Right cardiac atrium (tissue), 5 donors: ENCODE measurements around the gene CLDN4. TPM values are rescaled to one million over a fixed set of nuclear protein-coding genes. Genes with fewer than 3 reads are reported as not detected.
"Not testable (repeated sequence)": the region's sequence is repeated elsewhere in the genome, so short reads cannot be mapped to it uniquely, and the experiment has no call there.

Experiments
- ATAC-seq, 2 donors: fragments of 200-7000 bp; cut with Tn5 transposase; one replicate each; pipeline versions ENCODE4 v1.8.0 to v1.9.1; 2020; ENCODE audit warnings: moderate library complexity in 2 of 2, mild to moderate bottlenecking in 1 of 2
- DNase-seq, 3 donors: peaks; one replicate each; pipeline ENCODE4 v3.0.0-alpha.2; 2020
- H3K27ac ChIP-seq: one replicate; pipeline ENCODE4 v1.5.1; 2013; ENCODE audit warnings: mild to moderate bottlenecking, low read length, control low read depth, moderate library complexity
- H3K27me3 ChIP-seq: one replicate; pipeline ENCODE4 v1.6.1; 2013; ENCODE audit not compliant: control insufficient read depth, insufficient read depth
- H3K4me1 ChIP-seq: one replicate; pipeline ENCODE4 v1.6.1; 2013; ENCODE audit warnings: low read length; ENCODE audit not compliant: control insufficient read depth, insufficient read depth
- H3K4me3 ChIP-seq: one replicate; pipeline ENCODE4 v1.5.1; 2013; ENCODE audit warnings: low read length, control low read depth
- H3K9me3 ChIP-seq: one replicate; pipeline ENCODE4 v1.6.1; 2013; ENCODE audit warnings: low read length; ENCODE audit not compliant: control insufficient read depth
- WGBS: extraction: QIAGEN DNeasy Blood & Tissue Kit; methylation state at CpG from one replicate; pipeline ENCODE4 v1.1.7; 2013; 5-methylcytosine and 5-hydroxymethylcytosine counted together
- intact Hi-C, 4 donors: fragments of 100-400 bp; cut with DNase I; formaldehyde crosslinking; loops; one replicate each; pipeline versions ENCODE4 v1.11.0 to v1.14.0; 2022 to 2023
- polyA plus RNA-seq: library from polyadenylated mRNA; stranded (reverse); fragments of 200-250 nt; gene quantifications from one replicate; pipeline ENCODE4 v1.2.3, GENCODE V29; 2013
- total RNA-seq, 4 donors: library from RNA; stranded (reverse); fragmentation: NEBNext Ultra II Directional; extraction: Animal tissue kit (Norgen Biotek cat#: 25700); gene quantifications; one replicate each; pipeline ENCODE4 v1.2.1, GENCODE V29; 2021
- donor health status: healthy with polysubstance abuse.
- donor health status: DM: no; HTN: yes; CAD: no.
- donor health status: DM: no; HTN: no; CAD: no.
- donor health status: DM: no; HTN: yes; CAD: no; lungs with severe emphysema.
- donor health status: DM: yes; HTN: yes; CAD: no.

Gene CLDN4
- total and polyA plus RNA-seq, 5 donors, result 0.09 to 0.23 (median 0.14) TPM; not detected in 2

GRCh38 chr7:73845701-73846195 is 15.0 kb downstream of the CLDN4 start:
- H3K4me1 ChIP-seq, H3K9me3 ChIP-seq, H3K27ac ChIP-seq, intact Hi-C loops, H3K4me3 ChIP-seq, H3K27me3 ChIP-seq, ATAC-seq: not testable (repeated sequence)
- WGBS, result 73% methylated on average over 12 of the region's 12 CpGs
- peak in 1 of 3 donors; percentile 56 for DNase-seq

- H3K9me3 ChIP-seq, result no peaks in the 10 kb centered on the region
- DNase-seq, result no peak
- ATAC-seq, result no peak
- 91% methylated on average over 10 of the region's 10 CpGs for WGBS
- no peaks in the 10 kb centered on the region for H3K4me1 ChIP-seq
- no peaks in the 10 kb centered on the region for H3K27me3 ChIP-seq
- intact Hi-C loops, result no loop called here
- H3K4me3 ChIP-seq, result no peak overlapping the region
- H3K27ac ChIP-seq, result no peak overlapping the region
Measured at GRCh38 chr7:73847941-73848723, 17.3 kb downstream of the CLDN4 start.

- H3K9me3 ChIP-seq, result no peaks in the 10 kb centered on the region
- no peak overlapping the region for H3K4me3 ChIP-seq
- no peaks in the 10 kb centered on the region for H3K27me3 ChIP-seq
- ATAC-seq (peak; percentile 68 to 85), DNase-seq (no peak)
- intact Hi-C loops, result loop anchor here in 2 of 4 donors (5.0 kb wide), 2 partner anchors 38 to 243 kb away; no protein-coding TSS in a partner anchor
- H3K27ac ChIP-seq, result no peak overlapping the region
- WGBS, result 63% methylated on average over 4 of the region's 4 CpGs
- no peaks in the 10 kb centered on the region for H3K4me1 ChIP-seq
Measured at GRCh38 chr7:73850781-73851207, 20.0 kb downstream of the CLDN4 start.

- 43% methylated on average over 8 of the region's 8 CpGs for WGBS
- Histone ChIP-seq H3K4me3 (no peak overlapping the region), H3K27ac (no peak overlapping the region), H3K27me3 (no peaks in the 10 kb centered on the region), H3K4me1 (no peaks in the 10 kb centered on the region), H3K9me3 (no peaks in the 10 kb centered on the region)
- peak; percentile 64 to 75 for ATAC-seq
- no peak for DNase-seq
- intact Hi-C loops, result loop anchor here in 2 of 4 donors (5.0 kb wide), 2 partner anchors 39 to 244 kb away; no protein-coding TSS in a partner anchor
Measured at GRCh38 chr7:73851410-73852338, 20.9 kb downstream of the CLDN4 start.

GRCh38 chr7:73852500-73852899 is 21.7 kb downstream of the CLDN4 start:
- no peaks in the 10 kb centered on the region for H3K9me3 ChIP-seq

GRCh38 chr7:73856941-73857340 is 26.1 kb downstream of the CLDN4 start:
- Histone ChIP-seq H3K9me3 (no peaks in the 10 kb centered on the region), H3K4me1 (no peaks in the 10 kb centered on the region), H3K4me3 (no peak overlapping the region), H3K27me3 (no peaks in the 10 kb centered on the region), H3K27ac (no peak overlapping the region)
- intact Hi-C loops, result no loop called here
- ATAC-seq (no peak), DNase-seq (peak in 1 of 3 donors; percentile 33)
- WGBS, result 56% methylated on average over 3 of the region's 3 CpGs

More at GRCh38 chr7:73852500-73852899, 21.7 kb downstream of the CLDN4 start:
- H3K27ac ChIP-seq, result no peak overlapping the region
- DNase-seq, result no peak
- no peaks in the 10 kb centered on the region for H3K4me1 ChIP-seq
- H3K4me3 ChIP-seq, result no peak overlapping the region
- H3K27me3 ChIP-seq, result no peaks in the 10 kb centered on the region
- ATAC-seq, result no peak
- 62% methylated on average over 5 of the region's 5 CpGs for WGBS
- intact Hi-C loops, result loop anchor here in 2 of 4 donors (5.0 kb wide), 2 partner anchors 40 to 245 kb away; no protein-coding TSS in a partner anchor

GRCh38 chr7:73858807-73859206 is 28.0 kb downstream of the CLDN4 start:
- WGBS, result 62% methylated on average over 2 of the region's 2 CpGs
- H3K9me3 ChIP-seq, result no peaks in the 10 kb centered on the region
- no peaks in the 10 kb centered on the region for H3K27me3 ChIP-seq
- ATAC-seq (no peak), DNase-seq (no peak)
- no peak overlapping the region for H3K4me3 ChIP-seq
- no peaks in the 10 kb centered on the region for H3K4me1 ChIP-seq
- intact Hi-C loops, result no loop called here
- H3K27ac ChIP-seq, result no peak overlapping the region

GRCh38 chr7:73860859-73861258 is 30.1 kb downstream of the CLDN4 start, which contains the start of gene TMEM270:
TMEM270 (plus strand) TSS chr7:73861159; CDS start chr7:73861195, 36 bp downstream.
- H3K27ac ChIP-seq, result no peak within 1 kb of the TSS
- H3K27me3 ChIP-seq, result no peaks in the 10 kb centered on the region
- no peak within 1 kb of the TSS for H3K4me3 ChIP-seq
- 84% methylated on average over 11 of the region's 11 CpGs for WGBS
- no peaks in the 10 kb centered on the region for H3K9me3 ChIP-seq
- H3K4me1 ChIP-seq, result no peaks in the 10 kb centered on the region
- intact Hi-C loops, result loop anchor here in 2 of 4 donors (10.0 kb wide), 1 partner anchor 344 kb away; no protein-coding TSS in a partner anchor
- ATAC-seq, result no peak
- peak in 1 of 3 donors; percentile 36 for DNase-seq

GRCh38 chr7:73861305-73861704 is 30.5 kb downstream of the CLDN4 start:
- Histone ChIP-seq H3K4me1 (no peaks in the 10 kb centered on the region), H3K27me3 (no peaks in the 10 kb centered on the region), H3K4me3 (no peak overlapping the region), H3K27ac (no peak overlapping the region), H3K9me3 (no peaks in the 10 kb centered on the region)
- ATAC-seq (no peak), DNase-seq (no peak)
- 91% methylated on average over 12 of the region's 12 CpGs for WGBS
- intact Hi-C loops, result loop anchor here in 2 of 4 donors (10.0 kb wide), 1 partner anchor 343 kb away; no protein-coding TSS in a partner anchor

- Histone ChIP-seq H3K4me1 (no peaks in the 10 kb centered on the region), H3K4me3 (no peak overlapping the region), H3K9me3 (no peaks in the 10 kb centered on the region), H3K27me3 (no peaks in the 10 kb centered on the region), H3K27ac (no peak overlapping the region)
- DNase-seq (no peak), ATAC-seq (no peak)
- 83% methylated on average over 8 of the region's 8 CpGs for WGBS
- intact Hi-C loops, result loop anchor here in 3 of 4 donors (5.0 to 10.0 kb wide), 3 partner anchors 162 to 537 kb away; partner anchors contain the start of gene ELN (in 3 of the 3)
Measured at GRCh38 chr7:73864981-73865711, 34.4 kb downstream of the CLDN4 start.
